ENCODE data around the gene POLR3E.

GRCh38 chr16:22311520-22311919, 14.3 kb downstream of the POLR3E start:
- no peak for TF ChIP-seq CTCF (conservative IDR thresholded peaks at IDR 0.05)
- no peak for TF ChIP-seq ZFX (IDR thresholded peaks at IDR 0.05)

Data from C4-2B (cell line).